Measurements from ENCODE around the gene AGA.

The AGA gene

DNA sequence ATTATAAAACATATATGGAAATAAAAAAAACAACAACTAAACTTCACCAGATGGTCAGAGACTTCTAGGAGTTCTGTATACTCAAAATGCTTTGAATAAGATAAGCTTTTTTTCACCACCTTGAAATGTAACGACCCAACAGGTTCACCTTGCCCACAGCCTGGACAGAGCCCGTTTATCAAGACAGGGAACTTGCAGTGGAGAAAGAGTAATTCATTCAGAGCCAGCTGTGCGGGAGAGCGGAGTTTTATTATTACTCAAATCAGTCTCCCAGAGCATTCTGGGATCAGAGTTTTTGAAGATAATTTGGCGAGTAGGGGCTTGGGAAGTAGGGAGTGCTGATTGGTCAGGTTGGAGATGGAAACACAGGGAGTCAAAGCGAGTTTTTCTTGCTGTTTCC lies 38.5 kb downstream of the AGA start:
- H3K36me3 ChIP-seq (ENCODE audit: control insufficient read depth, insufficient read depth, low read length) = no peaks in the 10 kb centered on the region
- no peaks in the 10 kb centered on the region for H3K27me3 ChIP-seq (ENCODE audit: control insufficient read depth, insufficient read depth, low read length)
- no peaks in the 10 kb centered on the region for H3K4me1 ChIP-seq (ENCODE audit: control insufficient read depth, insufficient read depth, low read length)
- H3K4me3 ChIP-seq (ENCODE audit: low read length) = no peak overlapping the region
- H3K27ac ChIP-seq (ENCODE audit: low read depth, low read length) = no peak overlapping the region
- H3K9ac ChIP-seq (ENCODE audit: low read length) = no peak overlapping the region

DNA sequence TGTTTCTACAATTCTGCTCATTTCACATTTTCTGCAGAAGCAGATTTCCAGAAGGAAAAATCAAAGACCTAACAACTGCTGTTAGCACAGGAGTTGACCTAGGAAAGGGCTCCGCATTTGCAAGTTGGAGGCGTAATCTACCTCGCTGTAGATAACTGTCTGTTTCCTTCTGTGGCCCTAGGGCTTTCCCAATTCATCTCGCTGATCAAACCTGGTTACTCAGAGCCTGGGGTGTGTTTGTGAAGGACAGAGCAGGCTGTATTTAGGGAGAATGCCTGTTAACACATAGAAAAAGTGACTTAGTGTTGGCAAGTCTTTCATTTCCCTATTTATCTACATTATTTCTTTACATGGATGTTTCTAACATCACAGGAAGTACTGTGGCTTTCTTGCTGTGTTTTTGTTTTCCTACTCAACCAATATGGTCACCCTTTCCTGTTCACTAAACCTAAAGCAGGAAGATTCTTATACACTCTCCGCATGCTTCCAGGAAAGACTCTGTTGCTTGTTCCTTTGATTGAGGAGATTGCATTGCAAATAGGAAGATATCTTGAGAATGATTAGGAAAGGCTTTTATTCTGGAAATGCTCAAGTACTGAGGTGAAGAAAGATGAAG lies 40.5 kb downstream of the AGA start:
- H3K36me3 ChIP-seq (ENCODE audit: control insufficient read depth, insufficient read depth, low read length) = no peaks in the 10 kb centered on the region
- no peak overlapping the region for H3K4me3 ChIP-seq (ENCODE audit: low read length)
- H3K4me1 ChIP-seq (ENCODE audit: control insufficient read depth, insufficient read depth, low read length) = no peaks in the 10 kb centered on the region
- H3K9ac ChIP-seq (ENCODE audit: low read length) = no peak overlapping the region
- no peaks in the 10 kb centered on the region for H3K27me3 ChIP-seq (ENCODE audit: control insufficient read depth, insufficient read depth, low read length)
- H3K27ac ChIP-seq (ENCODE audit: low read depth, low read length) = no peak overlapping the region

DNA sequence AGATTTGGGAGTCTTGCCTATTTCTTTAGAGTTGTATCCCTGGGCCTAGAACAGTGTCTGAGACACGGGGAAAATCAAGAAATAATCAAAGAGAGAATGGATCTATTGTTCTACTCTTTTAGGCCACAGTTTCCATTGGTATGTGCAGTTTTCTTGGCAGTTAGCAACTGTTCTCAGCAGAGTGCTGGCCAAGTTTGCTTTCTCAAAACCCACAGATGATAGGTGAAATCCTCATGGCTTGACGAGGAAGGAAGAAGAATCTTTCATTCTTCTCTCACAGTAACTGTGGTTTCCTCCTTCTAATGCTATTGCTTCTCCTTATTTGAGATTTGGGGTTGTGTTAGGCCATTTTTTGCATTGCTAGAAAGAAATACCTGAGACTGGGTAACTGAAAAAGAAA lies 42.2 kb downstream of the AGA start:
- H3K9ac ChIP-seq (ENCODE audit: low read length) = no peak overlapping the region
- no peaks in the 10 kb centered on the region for H3K4me1 ChIP-seq (ENCODE audit: control insufficient read depth, insufficient read depth, low read length)
- no peaks in the 10 kb centered on the region for H3K36me3 ChIP-seq (ENCODE audit: control insufficient read depth, insufficient read depth, low read length)
- no peak overlapping the region for H3K27ac ChIP-seq (ENCODE audit: low read depth, low read length)
- H3K27me3 ChIP-seq (ENCODE audit: control insufficient read depth, insufficient read depth, low read length) = no peaks in the 10 kb centered on the region
- H3K4me3 ChIP-seq (ENCODE audit: low read length) = no peak overlapping the region

GRCh38 chr4:177396352-177396751 lies 45.9 kb downstream of the AGA start:
- Histone ChIP-seq H3K27ac (ENCODE audit: low read depth, low read length) (no peak overlapping the region), H3K36me3 (ENCODE audit: control insufficient read depth, insufficient read depth, low read length) (no peaks in the 10 kb centered on the region), H3K4me1 (ENCODE audit: control insufficient read depth, insufficient read depth, low read length) (no peaks in the 10 kb centered on the region), H3K27me3 (ENCODE audit: control insufficient read depth, insufficient read depth, low read length) (no peaks in the 10 kb centered on the region), H3K4me3 (ENCODE audit: low read length) (no peak overlapping the region), H3K9ac (ENCODE audit: low read length) (no peak overlapping the region)

- Histone ChIP-seq H3K9ac (ENCODE audit: low read length) (no peak overlapping the region), H3K27ac (ENCODE audit: low read depth, low read length) (no peak overlapping the region), H3K4me3 (ENCODE audit: low read length) (no peak overlapping the region), H3K4me1 (ENCODE audit: control insufficient read depth, insufficient read depth, low read length) (no peaks in the 10 kb centered on the region), H3K36me3 (ENCODE audit: control insufficient read depth, insufficient read depth, low read length) (no peaks in the 10 kb centered on the region), H3K27me3 (ENCODE audit: control insufficient read depth, insufficient read depth, low read length) (no peaks in the 10 kb centered on the region)
These were observed 49.0 kb downstream of the AGA start for GRCh38 chr4:177393236-177393635.

GRCh38 chr4:177391953-177392352 lies 50.3 kb downstream of the AGA start:
- Histone ChIP-seq H3K27ac (ENCODE audit: low read depth, low read length) (no peak overlapping the region), H3K27me3 (ENCODE audit: control insufficient read depth, insufficient read depth, low read length) (no peaks in the 10 kb centered on the region), H3K36me3 (ENCODE audit: control insufficient read depth, insufficient read depth, low read length) (no peaks in the 10 kb centered on the region), H3K9ac (ENCODE audit: low read length) (no peak overlapping the region), H3K4me1 (ENCODE audit: control insufficient read depth, insufficient read depth, low read length) (no peaks in the 10 kb centered on the region), H3K4me3 (ENCODE audit: low read length) (no peak overlapping the region)

GRCh38 chr4:177391287-177391686 lies 51.0 kb downstream of the AGA start:
- Histone ChIP-seq H3K9ac (ENCODE audit: low read length) (no peak overlapping the region), H3K4me1 (ENCODE audit: control insufficient read depth, insufficient read depth, low read length) (no peaks in the 10 kb centered on the region), H3K36me3 (ENCODE audit: control insufficient read depth, insufficient read depth, low read length) (no peaks in the 10 kb centered on the region), H3K4me3 (ENCODE audit: low read length) (no peak overlapping the region), H3K27ac (ENCODE audit: low read depth, low read length) (no peak overlapping the region), H3K27me3 (ENCODE audit: control insufficient read depth, insufficient read depth, low read length) (no peaks in the 10 kb centered on the region)

DNA sequence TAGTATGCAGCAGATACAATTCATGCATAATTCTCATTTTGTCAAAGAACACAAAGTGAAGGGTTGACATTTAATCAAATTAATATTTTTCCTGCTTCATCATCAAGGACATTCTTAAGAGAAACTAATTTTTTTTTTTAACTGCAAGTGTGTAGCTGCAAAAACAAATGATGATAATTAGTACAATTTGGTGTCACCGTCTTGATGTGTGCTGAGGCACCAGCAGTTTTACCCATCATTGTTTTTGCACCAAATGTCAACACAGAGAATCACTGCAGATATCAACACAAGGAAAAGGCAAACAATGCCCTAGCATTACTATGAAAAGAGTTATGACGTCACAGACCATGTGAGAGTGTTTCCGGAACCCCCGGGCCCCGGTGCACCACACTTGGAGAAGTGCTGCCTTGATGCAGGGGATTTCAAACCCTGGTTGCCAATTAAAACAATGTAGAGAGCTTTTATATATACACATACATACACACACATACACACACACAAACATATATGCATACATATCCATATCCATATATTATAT lies 55.9 kb downstream of the AGA start:
- H3K27ac ChIP-seq (ENCODE audit: low read depth, low read length) = no peak overlapping the region
- H3K4me1 ChIP-seq (ENCODE audit: control insufficient read depth, insufficient read depth, low read length) = no peaks in the 10 kb centered on the region

GRCh38 chr4:177385576-177386277 lies 56.5 kb downstream of the AGA start:
- H3K4me1 ChIP-seq (ENCODE audit: control insufficient read depth, insufficient read depth, low read length) = no peaks in the 10 kb centered on the region
- H3K36me3 ChIP-seq (ENCODE audit: control insufficient read depth, insufficient read depth, low read length) = no peaks in the 10 kb centered on the region
- no peak overlapping the region for H3K27ac ChIP-seq (ENCODE audit: low read depth, low read length)
- no peaks in the 10 kb centered on the region for H3K27me3 ChIP-seq (ENCODE audit: control insufficient read depth, insufficient read depth, low read length)
- no peak overlapping the region for H3K4me3 ChIP-seq (ENCODE audit: low read length)
- no peak overlapping the region for H3K9ac ChIP-seq (ENCODE audit: low read length)

More for the DNA sequence above, 55.9 kb downstream of the AGA start:
- Histone ChIP-seq H3K4me3 (ENCODE audit: low read length) (no peak overlapping the region), H3K9ac (ENCODE audit: low read length) (no peak overlapping the region), H3K27me3 (ENCODE audit: control insufficient read depth, insufficient read depth, low read length) (no peaks in the 10 kb centered on the region), H3K36me3 (ENCODE audit: control insufficient read depth, insufficient read depth, low read length) (no peaks in the 10 kb centered on the region)

- H3K4me3 ChIP-seq (ENCODE audit: low read length) = no peak overlapping the region
- H3K27me3 ChIP-seq (ENCODE audit: control insufficient read depth, insufficient read depth, low read length) = no peaks in the 10 kb centered on the region
- H3K36me3 ChIP-seq (ENCODE audit: control insufficient read depth, insufficient read depth, low read length) = no peaks in the 10 kb centered on the region
These were observed 57.3 kb downstream of the AGA start for GRCh38 chr4:177384856-177385397.

GRCh38 chr4:177381762-177382310 lies 60.4 kb downstream of the AGA start:
- Histone ChIP-seq H3K4me3 (ENCODE audit: low read length) (no peak overlapping the region), H3K27ac (ENCODE audit: low read depth, low read length) (no peak overlapping the region), H3K36me3 (ENCODE audit: control insufficient read depth, insufficient read depth, low read length) (no peaks in the 10 kb centered on the region)

More at GRCh38 chr4:177384856-177385397, 57.3 kb downstream of the AGA start:
- no peak overlapping the region for H3K9ac ChIP-seq (ENCODE audit: low read length)
- no peaks in the 10 kb centered on the region for H3K4me1 ChIP-seq (ENCODE audit: control insufficient read depth, insufficient read depth, low read length)
- no peak overlapping the region for H3K27ac ChIP-seq (ENCODE audit: low read depth, low read length)

More at GRCh38 chr4:177381762-177382310, 60.4 kb downstream of the AGA start:
- no peaks in the 10 kb centered on the region for H3K4me1 ChIP-seq (ENCODE audit: control insufficient read depth, insufficient read depth, low read length)
- H3K9ac ChIP-seq (ENCODE audit: low read length) = no peak overlapping the region
- H3K27me3 ChIP-seq (ENCODE audit: control insufficient read depth, insufficient read depth, low read length) = no peaks in the 10 kb centered on the region

All from rectal smooth muscle tissue (tissue), 1 donor.